Islet precursor cell (in vitro differentiated cells): ENCODE measurements around the gene FAAP24.
"Not testable (repeated sequence)": the region's sequence is repeated elsewhere in the genome, so short reads cannot be mapped to it uniquely, and the experiment has no call there.

Experiments
- DNase-seq: peaks from one replicate; pipeline ENCODE4 v3.0.0-alpha.2; 2018

FAAP24 gene

DNA sequence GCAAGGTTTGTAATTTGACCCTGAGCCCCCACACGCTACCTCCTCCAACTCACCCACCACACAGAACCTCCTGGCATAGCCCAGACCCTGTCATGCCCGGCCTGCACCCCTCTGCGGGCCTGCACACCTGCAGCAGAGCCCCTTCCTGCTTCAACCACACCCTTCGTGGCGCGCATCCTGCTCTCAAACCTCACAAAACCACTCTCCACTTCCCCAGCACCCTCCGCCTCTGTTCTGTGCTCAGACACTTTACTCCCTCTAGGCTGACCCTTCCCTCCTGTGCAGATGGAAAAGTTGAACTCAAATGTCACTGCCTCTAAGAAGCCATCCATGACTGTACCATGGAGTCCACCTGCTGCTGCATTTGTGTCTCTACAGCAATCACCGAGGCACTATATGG is 28.5 kb downstream of the FAAP24 start:
- no peak for DNase-seq

DNA sequence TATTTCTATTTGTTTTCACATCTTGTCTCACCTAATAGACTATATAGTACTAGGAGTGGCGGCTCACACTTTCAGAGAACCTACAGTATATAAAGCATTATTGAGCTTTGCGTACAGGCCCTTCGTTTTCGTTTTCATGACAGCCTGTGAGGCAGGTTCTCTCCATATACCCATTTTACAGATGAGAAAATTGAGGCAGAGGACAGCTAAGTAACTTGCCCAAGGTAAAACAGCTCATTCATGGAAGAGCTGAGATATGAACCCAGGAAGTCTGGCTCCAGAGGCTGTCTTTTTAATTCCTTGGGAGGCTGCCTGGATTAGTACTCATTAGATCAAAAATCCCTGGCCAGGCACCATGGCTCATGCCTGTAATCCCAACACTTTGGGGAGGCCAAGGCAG is 28.9 kb downstream of the FAAP24 start:
- no peak for DNase-seq

DNA sequence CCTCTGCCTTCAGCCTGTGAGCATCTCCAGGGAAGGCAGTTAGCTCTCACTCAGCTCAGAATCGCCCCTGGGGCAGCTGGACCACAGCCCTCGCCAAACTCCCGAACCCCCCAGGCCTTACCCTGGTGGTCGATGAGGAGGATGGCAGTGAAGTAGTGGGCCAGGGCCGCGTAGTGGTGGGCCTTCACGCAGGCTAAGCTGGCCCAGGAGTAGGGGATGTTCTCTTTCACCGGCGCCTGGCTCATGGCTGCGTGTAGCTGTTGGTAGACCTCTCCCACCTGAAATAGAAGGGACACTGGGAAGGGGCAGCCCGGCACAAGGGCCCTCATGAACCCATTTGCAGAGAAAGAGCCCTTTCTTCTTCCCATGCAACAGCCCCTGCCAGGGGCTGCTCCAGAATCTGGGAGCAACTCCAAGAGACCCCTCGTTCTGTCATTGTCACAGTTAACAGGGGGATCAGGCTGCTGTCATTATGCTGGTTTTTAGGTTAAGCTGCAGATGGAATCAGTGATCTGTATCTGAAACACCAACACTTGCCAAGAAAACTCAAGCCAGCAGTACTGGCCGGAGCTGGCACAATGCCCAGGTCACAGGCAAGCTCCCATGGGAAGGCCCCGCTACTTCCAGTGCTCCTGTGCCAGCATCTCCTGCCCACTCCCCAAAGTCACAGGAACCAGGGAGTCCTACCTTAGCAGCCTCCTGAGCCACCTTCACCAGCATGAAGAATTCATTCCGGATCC is 30.3 kb downstream of the FAAP24 start:
- not testable (repeated sequence) for DNase-seq

DNA sequence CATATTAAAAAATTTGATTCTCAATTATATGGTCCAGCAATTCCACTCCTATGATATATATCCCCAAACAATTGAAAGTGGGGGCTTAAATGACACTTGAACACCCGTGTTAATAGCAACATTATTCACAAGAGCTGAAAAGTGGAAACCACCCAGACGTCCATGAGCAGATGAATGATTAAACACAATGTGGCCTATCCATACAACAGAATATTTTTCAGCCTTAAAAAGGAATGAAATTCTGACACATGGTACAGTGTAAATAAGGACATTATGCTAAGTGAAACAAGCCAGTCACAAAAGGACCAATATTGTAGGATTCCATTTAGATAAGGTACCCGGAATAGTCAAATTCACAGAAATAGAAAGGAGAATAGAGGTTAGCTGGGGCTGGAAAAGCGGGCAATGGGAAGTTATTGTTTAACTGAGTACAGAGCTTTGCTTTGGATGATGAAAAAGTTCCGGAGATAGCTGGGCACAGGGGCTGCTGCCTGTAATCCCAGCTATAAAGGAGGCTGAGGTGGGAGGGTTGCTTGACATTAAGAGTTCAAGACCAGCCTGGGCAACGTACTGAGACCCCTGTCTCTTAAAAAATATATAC is 31.5 kb downstream of the FAAP24 start:
- DNase-seq = not testable (repeated sequence)

DNA sequence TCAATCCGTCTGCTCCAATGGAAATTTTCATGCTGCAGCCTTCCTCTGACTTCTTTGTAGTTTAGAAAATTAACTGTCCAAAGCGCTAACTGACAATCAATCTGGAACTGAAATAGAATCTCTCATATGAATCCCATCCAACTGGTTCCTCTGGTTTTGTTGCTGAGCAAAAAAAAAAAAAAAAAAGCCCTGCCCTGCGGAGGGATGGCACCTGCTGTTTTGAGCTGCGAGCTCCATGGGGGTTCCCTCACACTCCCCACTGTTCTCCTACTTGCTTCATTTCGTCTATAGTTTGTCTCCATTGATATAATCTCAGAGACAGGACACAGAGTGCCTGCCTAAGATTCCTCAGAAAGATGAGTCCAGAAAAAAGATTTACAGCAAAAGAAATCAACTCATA is 33.4 kb downstream of the FAAP24 start:
- DNase-seq = no peak

DNA sequence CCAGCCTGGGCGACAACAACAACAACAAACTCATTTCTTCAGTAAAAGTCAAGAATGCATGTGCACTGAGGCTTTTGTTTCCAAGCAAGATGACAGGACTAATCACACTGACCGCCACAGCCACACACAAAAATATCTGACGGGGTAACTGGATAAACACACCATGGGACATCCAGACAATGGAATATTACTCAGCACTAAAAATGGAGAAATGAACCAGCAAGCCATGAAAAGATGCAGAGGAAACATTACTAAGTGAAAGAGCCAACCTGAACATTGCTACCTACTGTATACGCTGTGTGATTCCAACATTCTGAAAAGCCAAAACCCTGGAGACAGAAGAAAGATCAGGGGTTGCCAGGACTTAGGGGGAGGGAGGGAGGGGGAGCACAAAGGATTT is 36.7 kb downstream of the FAAP24 start:
- DNase-seq = no peak

DNA sequence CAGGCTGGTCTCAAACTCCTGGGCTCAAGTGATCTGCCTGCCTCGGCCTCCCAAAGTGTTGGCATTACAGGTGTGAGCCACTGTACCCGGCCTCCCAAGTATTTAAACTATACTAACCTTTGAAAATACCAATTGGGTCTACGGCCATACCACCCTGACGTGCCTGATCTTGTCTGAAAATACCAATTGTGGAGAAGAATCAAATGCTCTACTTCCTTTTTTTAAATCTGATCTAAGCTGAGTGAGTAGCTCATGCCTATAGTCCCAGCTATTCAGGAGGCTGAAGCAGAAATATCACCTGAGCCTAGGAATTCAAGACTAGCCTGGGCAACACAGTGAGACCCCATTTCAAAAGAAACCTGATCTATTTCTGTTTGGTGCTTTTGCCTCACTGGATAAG is 38.8 kb downstream of the FAAP24 start:
- DNase-seq = not testable (repeated sequence)

DNA sequence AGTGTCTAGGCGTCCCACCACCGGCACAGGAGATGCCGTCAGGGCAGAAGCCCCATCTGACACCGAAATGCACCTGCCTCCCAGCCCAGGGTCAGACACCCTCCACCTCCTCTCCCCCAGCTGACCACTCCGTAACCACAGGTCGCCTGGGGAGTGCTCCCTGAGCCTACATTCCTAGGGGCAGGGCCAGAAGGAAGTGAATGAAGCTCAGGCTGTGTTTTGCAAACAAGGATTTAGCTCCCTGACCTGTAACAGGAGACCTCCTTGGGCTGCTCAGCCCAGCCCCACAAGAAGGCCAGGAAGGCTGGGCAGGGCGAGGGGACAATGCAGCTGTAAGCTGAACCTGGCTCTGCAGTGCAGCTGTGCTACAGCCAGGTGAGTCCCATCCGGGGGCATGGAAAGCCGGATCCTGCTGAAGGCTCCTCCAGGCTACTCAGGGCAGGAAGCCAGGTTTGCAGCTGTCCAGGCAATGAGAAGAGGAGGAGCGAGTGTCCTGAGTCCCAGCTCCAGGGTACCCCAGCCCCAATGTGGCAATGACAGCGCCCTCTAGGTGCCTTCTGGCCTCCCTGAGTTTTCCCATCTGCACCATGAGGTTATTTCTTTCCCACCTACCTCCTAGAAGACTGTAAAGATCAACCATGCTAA is 50.6 kb downstream of the FAAP24 start:
- peak; percentile 73 for DNase-seq

DNA sequence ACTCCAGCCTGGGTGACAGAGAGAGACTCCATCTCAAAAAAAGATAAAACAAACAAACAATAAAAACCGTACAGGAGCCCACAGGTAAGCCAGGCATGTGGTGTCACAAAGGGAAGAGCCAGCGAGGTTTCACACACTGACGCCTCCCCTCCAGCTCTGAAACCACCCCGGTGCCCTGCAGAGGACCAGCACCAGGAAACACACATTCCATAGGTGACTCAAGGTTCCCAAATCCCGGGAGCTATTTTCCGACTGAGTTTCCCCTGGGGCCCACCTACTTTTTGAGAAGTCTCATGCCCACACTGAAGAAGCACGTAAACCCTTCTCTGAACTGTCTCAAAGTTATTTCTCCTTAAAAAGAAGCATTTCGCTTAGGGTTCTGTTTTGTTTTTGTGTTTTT is 52.4 kb downstream of the FAAP24 start:
- peak; percentile 71 for DNase-seq

DNA sequence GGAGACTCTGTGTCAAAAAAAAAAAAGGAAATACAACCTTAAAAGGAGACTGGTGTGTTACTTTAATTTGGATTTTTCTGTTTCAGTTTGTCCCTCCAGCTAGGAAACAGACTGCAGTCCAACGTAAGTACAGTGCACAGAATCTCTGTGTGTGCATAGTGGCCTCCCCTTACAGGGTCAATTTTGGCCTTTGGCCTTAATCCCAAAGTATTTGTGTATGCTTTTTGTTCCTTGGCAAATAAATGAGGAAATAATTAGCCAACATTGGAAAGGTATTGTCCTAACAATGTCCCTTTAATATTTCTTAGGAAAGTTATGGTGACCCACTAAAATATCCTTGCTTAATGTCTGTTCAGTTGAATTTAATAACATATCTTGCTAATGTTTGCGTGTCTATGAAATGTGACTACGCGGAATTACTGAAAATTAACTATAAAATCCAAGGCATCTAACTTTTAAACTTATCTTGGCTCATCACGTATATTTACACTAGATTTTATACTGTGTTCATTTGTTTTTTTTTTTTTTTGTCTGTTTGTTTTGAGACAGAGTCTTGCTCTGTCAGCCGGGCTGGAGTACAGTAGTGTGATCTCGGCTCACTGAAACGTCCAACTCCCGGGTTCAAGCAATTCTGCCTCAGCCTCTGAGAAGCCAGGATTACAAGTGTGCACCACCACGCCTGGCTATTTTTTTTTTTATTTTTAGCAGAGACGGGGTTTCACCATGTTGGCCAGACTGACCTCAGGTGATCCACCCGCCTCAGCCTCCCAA is 53.6 kb downstream of the FAAP24 start:
- not testable (repeated sequence) for DNase-seq

DNA sequence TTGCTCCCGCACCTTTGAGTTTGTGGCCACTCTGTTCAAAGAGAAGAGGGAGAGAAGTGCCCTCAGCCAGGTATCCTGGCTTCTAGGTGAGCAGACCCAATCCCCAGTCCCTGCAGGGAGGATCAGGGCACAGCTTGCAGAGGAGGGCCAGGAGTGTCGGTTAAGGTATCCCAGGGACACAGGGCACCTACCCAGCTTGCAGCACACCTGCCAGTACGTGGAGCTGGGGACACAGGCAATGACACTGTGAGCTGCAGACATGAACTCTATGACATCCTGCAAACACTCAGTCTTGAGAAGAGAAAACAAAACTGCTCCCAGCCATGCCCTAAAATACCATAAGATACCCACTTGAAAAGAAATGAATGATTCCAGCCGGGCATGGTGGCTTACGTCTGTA is 54.6 kb downstream of the FAAP24 start:
- not testable (repeated sequence) for DNase-seq
